Small intestine (tissue), 7 donors: ENCODE data around the gene CACNA2D3. TPM values are rescaled to one million over a fixed set of nuclear protein-coding genes. Genes with fewer than 3 reads are reported as not detected.

Experiments used
- DNase-seq, 2 donors: peaks; one replicate each; pipeline versions ENCODE4 v3.0.0 to v3.0.0-alpha.2; 2013
- FAIRE-seq: peaks from 2 replicates; lab custom pipeline; 2012; peaks lifted over from hg19 to GRCh38; lab: Jason Lieb, UNC
- H3K27ac ChIP-seq, 3 donors: one replicate each; pipeline ENCODE4 v1.5.1; 2013; ENCODE audit warnings: low read length in 2 of 3, mild to moderate bottlenecking in 2 of 3, control low read depth in 1 of 3, inconsistent platforms in 1 of 3, low read depth in 1 of 3, moderate library complexity in 1 of 3
- H3K27me3 ChIP-seq, 3 donors: one replicate each; pipeline ENCODE4 v1.6.1; 2013; ENCODE audit warnings: low read length in 3 of 3, inconsistent platforms in 1 of 3; ENCODE audit not compliant: control insufficient read depth in 3 of 3, insufficient read depth in 3 of 3
- H3K36me3 ChIP-seq, 3 donors: one replicate each; pipeline ENCODE4 v1.6.1; 2013; ENCODE audit warnings: low read length in 3 of 3, inconsistent platforms in 1 of 3, low read depth in 1 of 3, mild to moderate bottlenecking in 1 of 3, moderate library complexity in 1 of 3; ENCODE audit not compliant: control insufficient read depth in 3 of 3, insufficient read depth in 2 of 3
- H3K4me1 ChIP-seq, 3 donors: one replicate each; pipeline ENCODE4 v1.6.1; 2013; ENCODE audit warnings: low read length in 2 of 3, inconsistent platforms in 1 of 3, low read depth in 1 of 3, mild to moderate bottlenecking in 1 of 3, moderate library complexity in 1 of 3; ENCODE audit not compliant: control insufficient read depth in 3 of 3, insufficient read depth in 2 of 3
- H3K4me3 ChIP-seq, 3 donors: one replicate each; pipeline ENCODE4 v1.5.1; 2013; ENCODE audit warnings: low read length in 3 of 3, control low read depth in 1 of 3, inconsistent platforms in 1 of 3, low read depth in 1 of 3, mild to moderate bottlenecking in 1 of 3, moderate library complexity in 1 of 3
- H3K9me3 ChIP-seq, 2 donors: one replicate each; pipeline ENCODE4 v1.6.1; 2013; ENCODE audit warnings: low read depth in 1 of 2, low read length in 1 of 2; ENCODE audit not compliant: control insufficient read depth in 2 of 2, insufficient read depth in 1 of 2
- WGBS, 3 donors: extraction: QIAGEN DNeasy Blood & Tissue Kit; methylation state at CpG; one replicate each; pipeline ENCODE4 v1.1.7; 2013; 5-methylcytosine and 5-hydroxymethylcytosine counted together
- polyA plus RNA-seq, 4 donors: library from polyadenylated mRNA; stranded (reverse) in 3 of 4; unstranded in 1 of 4; fragments of 200-250 nt in 3 of 4; fragments of 120-200 nt in 1 of 4; gene quantifications; one replicate each; pipeline versions ENCODE4 v1.2.1 to v1.2.3, GENCODE V29; 2013
- donor health status: healthy with polysubstance abuse.
- donor health status: control.
- donor health status: control.
- donor health status: Bipolar disorder and iron deficiency.
- donor health status: healthy.

CACNA2D3 gene
- polyA plus RNA-seq, 4 donors, result 0.27 to 0.61 TPM; not detected in 2

GRCh38 chr3:54146506-54147239, 24.3 kb downstream of the CACNA2D3 start:
- Histone ChIP-seq H3K9me3 (no peaks in the 10 kb centered on the region), H3K36me3 (no peaks in the 10 kb centered on the region), H3K27ac (no peak overlapping the region), H3K4me3 (no peak overlapping the region), H3K4me1 (no peaks in the 10 kb centered on the region), H3K27me3 (peaks cover 0 to 3% (median 0%) of the 10 kb centered on the region in 3 donors)
- WGBS, 3 donors, result 14 to 19% (median 16%) methylated on average over 14 of the region's 14 CpGs
- FAIRE-seq (no peak), DNase-seq (peak; percentile 8 to 35)

DNA sequence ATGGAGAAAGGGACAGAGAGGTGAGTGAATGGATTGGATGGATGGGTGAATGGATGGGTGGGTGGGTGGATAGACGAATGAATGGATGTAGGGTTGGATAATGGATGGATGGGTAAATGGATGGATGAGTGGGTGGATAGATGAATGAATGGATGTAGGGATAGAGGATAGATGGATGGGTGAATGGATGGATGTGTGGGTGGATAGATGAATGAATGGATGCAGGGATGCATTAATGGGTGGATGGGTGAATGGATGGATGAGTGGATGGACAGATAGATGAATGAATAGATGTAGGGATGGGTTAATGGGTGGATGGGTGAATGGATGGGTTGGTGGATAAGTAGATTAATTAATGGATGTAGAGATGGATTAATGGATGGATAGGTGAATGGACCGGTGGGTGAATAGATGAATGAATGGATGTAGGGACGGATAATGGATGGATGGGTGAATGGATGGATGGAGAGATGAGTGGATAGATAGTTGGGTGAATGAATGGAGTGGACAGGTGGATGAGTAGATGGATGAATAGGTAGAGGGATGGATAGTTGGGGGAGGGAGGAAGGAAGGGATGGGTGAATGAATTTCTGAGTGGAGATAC, 28.6 kb downstream of the CACNA2D3 start:
- WGBS, 3 donors, result 88 to 95% (median 88%) methylated on average over 3 of the region's 3 CpGs
- FAIRE-seq (no peak), DNase-seq (no peak)
- Histone ChIP-seq H3K4me3 (no peak overlapping the region), H3K27ac (no peak overlapping the region), H3K36me3 (no peaks in the 10 kb centered on the region), H3K27me3 (peaks cover 0 to 3% (median 0%) of the 10 kb centered on the region in 3 donors), H3K9me3 (no peaks in the 10 kb centered on the region), H3K4me1 (no peaks in the 10 kb centered on the region)

- no peak overlapping the region for H3K4me3 ChIP-seq
- H3K27ac ChIP-seq, result no peak overlapping the region
- H3K9me3 ChIP-seq, result no peaks in the 10 kb centered on the region
- DNase-seq (no peak), FAIRE-seq (no peak)
- peaks cover 0 to 4% (median 0%) of the 10 kb centered on the region in 3 donors for H3K27me3 ChIP-seq
- 44 to 62% (median 48%) methylated on average over 1 of the region's 1 CpG for WGBS, 3 donors
- H3K36me3 ChIP-seq, result no peaks in the 10 kb centered on the region
- H3K4me1 ChIP-seq, result no peaks in the 10 kb centered on the region
These were observed 31.1 kb downstream of the CACNA2D3 start for GRCh38 chr3:54153477-54153876.

DNA sequence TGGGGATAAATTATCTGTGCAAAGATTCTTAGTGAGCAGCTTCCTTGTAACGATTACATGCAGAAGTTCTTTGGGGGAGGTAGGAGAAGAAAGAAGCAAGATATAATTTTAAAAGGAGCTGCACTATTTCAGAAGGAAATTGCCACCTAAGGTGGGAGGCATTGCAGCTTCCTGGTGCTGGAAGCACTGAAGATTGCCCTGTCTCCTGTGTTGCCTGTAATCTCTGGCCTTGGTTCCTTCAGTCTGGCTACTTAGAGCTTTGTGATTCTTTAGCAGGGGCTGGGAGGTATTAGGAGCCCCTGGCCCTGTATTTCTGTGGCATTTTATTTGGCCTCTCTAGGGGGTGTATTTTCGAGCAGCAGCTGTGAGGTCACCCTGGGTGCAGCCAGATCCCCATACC, 35.5 kb downstream of the CACNA2D3 start:
- WGBS, 3 donors, result 38 to 54% (median 45%) methylated on average over 2 of the region's 2 CpGs
- no peak overlapping the region for H3K27ac ChIP-seq
- H3K27me3 ChIP-seq, result peaks cover 0 to 3% (median 0%) of the 10 kb centered on the region in 3 donors
- H3K9me3 ChIP-seq, result no peaks in the 10 kb centered on the region
- FAIRE-seq (no peak), DNase-seq (no peak)
- H3K4me3 ChIP-seq, result no peak overlapping the region
- no peaks in the 10 kb centered on the region for H3K4me1 ChIP-seq
- H3K36me3 ChIP-seq, result no peaks in the 10 kb centered on the region

GRCh38 chr3:54159917-54160316, 37.6 kb downstream of the CACNA2D3 start:
- FAIRE-seq, result no peak
- 59 to 73% (median 69%) methylated on average over 3 of the region's 3 CpGs for WGBS, 3 donors

GRCh38 chr3:54163441-54163840, 41.1 kb downstream of the CACNA2D3 start:
- DNase-seq (no peak), FAIRE-seq (no peak)
- Histone ChIP-seq H3K9me3 (no peaks in the 10 kb centered on the region), H3K4me1 (no peaks in the 10 kb centered on the region), H3K36me3 (no peaks in the 10 kb centered on the region), H3K27ac (no peak overlapping the region), H3K4me3 (no peak overlapping the region), H3K27me3 (no peaks in the 10 kb centered on the region)
- 77 to 82% (median 79%) methylated on average over 9 of the region's 9 CpGs for WGBS, 3 donors

More at GRCh38 chr3:54159917-54160316, 37.6 kb downstream of the CACNA2D3 start:
- no peaks in the 10 kb centered on the region for H3K36me3 ChIP-seq
- H3K9me3 ChIP-seq, result no peaks in the 10 kb centered on the region
- H3K27me3 ChIP-seq, result peaks cover 0 to 3% (median 0%) of the 10 kb centered on the region in 3 donors
- no peak overlapping the region for H3K4me3 ChIP-seq
- no peaks in the 10 kb centered on the region for H3K4me1 ChIP-seq
- H3K27ac ChIP-seq, result no peak overlapping the region
- DNase-seq, result no peak

GRCh38 chr3:54164192-54164975, 42.0 kb downstream of the CACNA2D3 start:
- no peak for FAIRE-seq
- no peak overlapping the region for H3K27ac ChIP-seq
- WGBS, 3 donors, result 56 to 74% (median 62%) methylated on average over 10 of the region's 10 CpGs

GRCh38 chr3:54165865-54166264, 43.5 kb downstream of the CACNA2D3 start:
- Histone ChIP-seq H3K4me1 (no peaks in the 10 kb centered on the region), H3K27me3 (no peaks in the 10 kb centered on the region), H3K4me3 (no peak overlapping the region), H3K9me3 (no peaks in the 10 kb centered on the region), H3K36me3 (no peaks in the 10 kb centered on the region), H3K27ac (no peak overlapping the region)
- 31 to 60% (median 40%) methylated on average over 2 of the region's 2 CpGs for WGBS, 3 donors
- no peak for FAIRE-seq
- no peak for DNase-seq

More at GRCh38 chr3:54164192-54164975, 42.0 kb downstream of the CACNA2D3 start:
- Histone ChIP-seq H3K27me3 (no peaks in the 10 kb centered on the region), H3K36me3 (no peaks in the 10 kb centered on the region), H3K9me3 (no peaks in the 10 kb centered on the region), H3K4me1 (no peaks in the 10 kb centered on the region), H3K4me3 (no peak overlapping the region)
- no peak for DNase-seq
